HG03558 (cell line): ENCODE results near the gene MUC20.
"Not testable (repeated sequence)": the region's sequence is repeated elsewhere in the genome, so short reads cannot be mapped to it uniquely, and the experiment has no call there.

ENCODE experiments used
- ATAC-seq: cut with Tn5 transposase; IDR thresholded peaks from one replicate; pipeline ENCODE4 v1.9.1; 2021; ENCODE audit warnings: moderate number of reproducible peaks; ENCODE audit not compliant: unreplicated experiment; ENCODE audit errors: extremely low read depth

MUC20 gene

GRCh38 chr3:195709676-195710085 is 11.1 kb upstream of the MUC20 start:
- no peak for ATAC-seq

GRCh38 chr3:195710126-195710905 is 10.5 kb upstream of the MUC20 start:
- ATAC-seq: not testable (repeated sequence)

DNA sequence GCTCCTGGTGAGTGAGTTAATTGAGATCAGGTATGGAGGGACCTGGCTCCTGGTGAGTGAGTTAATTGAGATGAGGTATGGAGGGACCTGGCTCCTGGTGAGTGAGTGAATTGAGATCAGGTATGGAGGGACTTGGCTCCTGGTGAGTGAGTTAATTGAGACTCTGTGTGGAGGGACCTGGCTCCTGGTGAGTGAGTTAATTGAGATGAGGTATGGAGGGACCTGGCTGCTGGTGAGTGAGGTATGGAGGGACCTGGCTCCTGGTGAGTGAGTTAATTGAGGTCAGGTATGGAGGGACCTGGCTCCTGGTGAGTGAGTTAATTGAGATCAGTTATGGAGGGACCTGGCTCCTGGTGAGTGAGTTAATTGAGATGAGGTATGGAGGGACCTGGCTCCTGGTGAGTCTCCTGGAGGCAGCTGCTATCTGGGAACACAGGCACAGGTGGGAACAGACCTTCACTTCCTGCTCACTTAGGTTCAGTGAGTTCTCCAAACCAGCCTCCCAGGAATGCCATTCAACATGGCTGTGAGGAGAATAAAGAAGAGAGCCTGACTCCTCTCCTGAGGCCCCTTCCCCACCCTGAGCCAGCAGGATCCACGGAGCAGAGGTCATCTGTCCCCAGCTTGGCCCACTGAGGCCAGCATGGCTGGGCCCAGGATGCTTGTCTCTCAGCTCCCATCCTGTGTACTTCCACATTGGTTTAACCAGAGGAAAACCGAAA is 9.5 kb upstream of the MUC20 start:
- ATAC-seq: not testable (repeated sequence)

DNA sequence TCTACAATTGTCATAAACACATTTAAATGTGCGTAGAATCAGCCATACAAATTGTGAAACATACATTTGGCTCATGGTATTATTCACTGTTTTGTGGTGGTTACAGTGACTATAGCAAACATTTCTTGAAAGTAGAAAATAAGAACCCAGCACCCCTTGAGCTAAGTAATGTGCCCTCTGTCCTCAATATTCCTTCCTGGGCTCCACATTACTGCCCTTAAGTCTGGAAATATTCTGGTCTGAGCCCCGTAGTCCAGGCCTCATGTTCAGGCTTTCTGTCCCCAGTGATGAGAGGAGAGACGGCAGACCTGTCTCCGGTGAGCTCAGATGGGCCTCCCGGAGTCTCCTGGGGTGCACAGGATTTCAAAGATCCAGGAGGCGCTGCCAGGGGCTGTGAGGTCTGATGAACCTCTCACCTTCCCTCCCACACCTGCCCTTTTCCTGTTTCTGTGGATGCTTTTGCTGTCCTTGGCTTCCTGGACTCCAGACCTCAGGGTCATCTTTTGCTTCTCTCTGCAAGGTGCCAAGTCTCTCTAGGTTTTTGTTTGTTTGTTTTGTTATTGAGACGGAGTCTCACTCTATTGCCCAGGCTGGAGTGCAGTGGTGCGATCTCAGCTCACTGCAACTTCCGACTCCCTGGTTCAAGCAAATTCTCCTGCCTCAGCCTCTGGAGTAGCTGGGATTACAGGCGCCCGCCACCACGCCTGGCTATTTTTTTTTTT is 8.8 kb upstream of the MUC20 start:
- no peak for ATAC-seq

GRCh38 chr3:195712535-195712910 is 8.3 kb upstream of the MUC20 start:
- not testable (repeated sequence) for ATAC-seq

- ATAC-seq: not testable (repeated sequence)
Measured at GRCh38 chr3:195713150-195713549, 7.6 kb upstream of the MUC20 start.

DNA sequence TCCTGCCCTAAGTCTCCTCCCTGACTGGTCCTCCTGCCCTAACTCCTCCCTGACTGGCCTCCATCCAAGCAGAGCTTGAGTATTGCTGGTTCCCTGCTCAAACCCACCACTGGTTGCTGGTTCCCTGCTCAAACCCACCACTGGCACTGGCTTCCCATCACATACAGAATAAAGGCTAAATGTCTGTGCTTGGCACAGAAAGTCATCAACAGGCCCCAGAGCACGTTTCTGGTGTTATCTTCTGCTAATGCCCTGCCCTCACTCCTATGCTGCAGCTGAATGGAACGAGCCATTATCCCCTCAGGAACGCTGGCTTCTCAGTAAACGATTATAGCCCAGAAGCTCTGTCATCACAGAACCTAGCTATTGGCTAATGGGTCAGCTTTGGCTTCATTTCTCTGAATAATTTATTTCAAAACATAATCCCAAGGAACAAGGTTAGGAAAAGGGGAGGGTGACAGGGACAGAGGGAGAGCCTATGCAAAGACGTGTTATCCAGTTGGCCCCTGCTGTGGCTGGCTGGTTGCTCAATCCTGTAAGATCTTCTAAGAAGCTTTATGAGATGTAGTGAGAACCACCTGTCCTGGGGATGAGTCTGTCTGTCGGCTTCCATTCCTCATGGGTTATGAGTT is 6.3 kb upstream of the MUC20 start:
- ATAC-seq: no peak

DNA sequence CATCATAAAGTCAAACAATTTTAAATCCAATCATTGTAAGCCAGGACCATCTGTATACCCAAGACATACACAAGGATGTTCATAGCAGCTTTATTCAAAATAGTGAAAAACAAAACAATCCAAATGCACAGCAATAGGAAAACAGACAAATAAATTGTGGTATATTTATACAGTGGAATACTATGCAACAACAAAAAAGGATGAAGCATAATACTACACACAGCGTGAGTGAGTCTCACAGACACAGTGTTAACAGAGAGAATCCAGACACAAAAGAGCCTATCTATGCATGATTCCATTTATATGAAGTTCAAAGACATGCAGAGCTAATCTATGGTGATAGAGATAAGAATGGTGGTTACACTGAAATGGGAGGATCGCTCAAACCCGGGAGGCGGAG is 5.6 kb upstream of the MUC20 start:
- ATAC-seq: no peak

- no peak for ATAC-seq
Measured at GRCh38 chr3:195715583-195716266, 5.1 kb upstream of the MUC20 start.

- ATAC-seq: no peak
Measured at GRCh38 chr3:195717416-195717815, 3.4 kb upstream of the MUC20 start.

GRCh38 chr3:195717852-195718476 is 2.8 kb upstream of the MUC20 start:
- ATAC-seq: no peak

- no peak for ATAC-seq
Measured at GRCh38 chr3:195718477-195718984, 2.2 kb upstream of the MUC20 start.

DNA sequence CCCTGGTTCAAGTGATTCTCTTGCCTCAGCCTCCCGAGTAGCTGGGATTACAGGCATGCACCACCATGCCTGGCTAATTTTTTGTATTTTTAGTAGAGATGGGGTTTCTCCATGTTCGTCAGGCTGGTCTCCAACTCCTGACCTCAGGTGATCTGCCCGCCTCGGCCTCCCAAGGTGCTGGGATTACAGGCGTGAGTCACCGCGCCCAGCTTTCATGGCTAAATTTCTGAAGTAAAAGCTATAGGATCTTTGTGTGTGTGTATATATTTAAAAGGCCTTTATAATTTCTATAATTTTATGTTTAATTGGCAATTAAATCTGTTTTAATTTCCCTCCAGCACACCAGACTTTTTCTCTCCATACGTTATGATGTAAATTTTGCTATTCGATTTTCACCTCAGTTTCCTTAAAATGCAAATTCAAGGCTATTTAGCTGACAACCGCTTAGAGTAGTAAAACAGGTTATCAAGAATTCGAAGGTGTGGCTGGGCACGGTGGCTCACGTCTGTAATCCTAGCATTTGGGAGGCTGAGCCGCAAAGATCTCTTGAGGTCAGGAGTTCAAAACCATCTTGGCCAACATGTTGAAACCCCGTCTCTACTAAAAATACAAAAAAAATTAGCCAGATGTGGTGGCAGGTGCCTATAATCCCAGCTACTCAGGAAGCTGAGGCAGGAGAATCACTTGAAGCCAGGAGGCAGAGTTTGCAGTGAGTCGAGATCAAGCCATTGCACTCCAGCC is 1.1 kb upstream of the MUC20 start:
- ATAC-seq: not testable (repeated sequence)

GRCh38 chr3:195722139-195722995 is 1.6 kb downstream of the MUC20 start:
- ATAC-seq: not testable (repeated sequence)

DNA sequence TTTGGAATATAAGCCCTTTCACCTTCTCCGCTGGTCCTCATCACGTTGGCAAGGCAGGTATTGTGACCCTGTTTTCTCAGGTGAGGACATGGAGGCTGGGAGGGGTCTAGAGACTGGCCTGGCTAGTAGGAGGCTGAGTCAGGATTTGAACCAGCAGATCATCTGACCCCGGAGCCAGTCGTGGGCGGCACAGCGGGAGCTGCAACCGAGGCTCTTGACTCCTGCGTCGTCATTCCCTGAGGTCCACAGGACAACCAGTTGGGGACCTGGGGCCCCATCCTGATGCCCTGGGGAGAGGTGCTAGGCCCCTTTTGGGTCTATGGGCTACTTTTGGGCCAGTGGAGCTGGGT is 2.2 kb downstream of the MUC20 start:
- not testable (repeated sequence) for ATAC-seq

DNA sequence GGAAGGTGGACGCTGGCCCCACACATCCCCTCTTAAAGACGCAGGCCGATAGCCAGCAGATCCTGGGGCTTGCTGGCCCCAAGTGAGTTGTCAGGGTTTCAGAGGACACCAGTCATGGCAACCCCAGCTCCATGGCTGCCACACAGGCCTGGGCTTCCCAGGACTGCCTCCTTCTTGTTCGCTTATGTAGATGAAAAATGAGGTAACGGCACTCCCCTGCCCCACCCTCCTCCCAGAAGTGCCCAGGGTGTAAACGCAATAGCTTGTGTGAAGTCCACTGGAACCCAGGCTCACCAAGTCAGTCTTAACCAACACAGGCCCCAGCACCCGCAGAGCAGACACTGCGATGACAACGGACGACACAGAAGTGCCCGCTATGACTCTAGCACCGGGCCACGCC is 3.6 kb downstream of the MUC20 start:
- not testable (repeated sequence) for ATAC-seq

GRCh38 chr3:195725916-195726740 is 5.3 kb downstream of the MUC20 start:
- ATAC-seq: not testable (repeated sequence)
